Keratinocyte (primary cell): ENCODE measurements around the gene PFN1.

Source experiments
- CTCF ChIP-seq, 3 experiments: IDR thresholded peaks in 1 of 3; conservative IDR thresholded peaks in 1 of 3; optimal IDR thresholded peaks in 1 of 3; 2 replicates in 2 of 3; 3 replicates in 1 of 3; pipeline versions ENCODE3 to v1.5.1; 2011; ENCODE audit warnings: low read length in 3 of 3, mild to moderate bottlenecking in 3 of 3, moderate library complexity in 2 of 3, control low read depth in 1 of 3, inconsistent platforms in 1 of 3; ENCODE audit not compliant: insufficient read depth in 2 of 3; ENCODE audit errors: extremely low read depth in 1 of 3
- EZH2 ChIP-seq: IDR thresholded peaks from one replicate; pipeline ENCODE4 v1.6.1; 2012; ENCODE audit warnings: inconsistent platforms, mild to moderate bottlenecking, low read length, moderate library complexity

DNA sequence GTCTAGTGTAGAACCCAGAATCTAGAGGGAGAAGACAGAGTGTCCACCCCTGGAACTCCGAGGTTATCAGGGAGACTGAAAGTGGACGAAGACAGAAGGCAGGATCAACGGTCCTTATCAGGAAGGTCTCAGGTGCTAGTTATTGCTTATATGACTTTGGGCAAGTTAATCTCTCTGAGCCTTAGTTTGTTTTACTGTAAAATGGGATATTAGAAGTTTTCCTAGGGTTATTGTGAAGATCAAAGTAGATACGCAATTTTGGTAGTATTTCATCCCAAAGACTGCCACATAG lies 7.1 kb downstream of the PFN1 start:
- TF ChIP-seq CTCF (optimal IDR thresholded peaks at IDR 0.05 in 1 of 3, IDR thresholded peaks at IDR 0.05 in 1 of 3, conservative IDR thresholded peaks at IDR 0.05 in 1 of 3; ENCODE audit: extremely low read depth in 1 of 3, insufficient read depth in 2 of 3, low read length in 3 of 3) (no peak), EZH2 (no peak)
